IMR-90 (cell line): ENCODE measurements around the gene NDUFS7. TPM values are rescaled to one million over a fixed set of nuclear protein-coding genes. Genes with fewer than 3 reads are reported as not detected.

ENCODE experiments used
- ATAC-seq: fragments of 200-7000 bp; cut with Tn5 transposase; 2 replicates; pipeline ENCODE4 v1.9.1; 2020; ENCODE audit warnings: low read depth, mild to moderate bottlenecking, moderate library complexity
- BruUV-seq: library from RNA; stranded (reverse); fragments of 400-500 nt; replicated peaks from 2 replicates; lab custom pipeline; 2021; lab: Mats Ljungman, UMichigan
- CTCF ChIA-PET: fragments of 300-600 bp; formaldehyde crosslinking; extraction: SDS; loops from one replicate; lab custom pipeline; 2021; ENCODE audit warnings: antibody characterized with exemption; lab: Yijun Ruan, JAX
- POLR2A ChIA-PET: fragments of 300-600 bp; sonication (Branson Sonifier 250); formaldehyde crosslinking; loops from one replicate; lab custom pipeline; 2022; ENCODE audit warnings: antibody characterized with exemption; ENCODE audit not compliant: unreplicated experiment; lab: Charles Lee
- DNase-seq: peaks from one replicate; pipeline ENCODE4 v3.0.0; 2013
- H2AFZ ChIP-seq: replicated peaks from 2 replicates; pipeline ENCODE3; 2013; ENCODE audit warnings: low read length, mild to moderate bottlenecking; ENCODE audit not compliant: poor library complexity
- H2AK5ac ChIP-seq: 2 replicates; pipeline ENCODE4 v1.6.1; 2013; ENCODE audit warnings: low read depth, low read length, inconsistent platforms
- H2AK9ac ChIP-seq: replicated peaks from 2 replicates; pipeline ENCODE3; 2013; ENCODE audit warnings: mild to moderate bottlenecking, low read depth, low read length, moderate library complexity; ENCODE audit not compliant: poor library complexity
- H2BK120ac ChIP-seq: 2 replicates; pipeline ENCODE4 v1.6.1; 2013; ENCODE audit warnings: low read depth, low read length, inconsistent platforms
- H2BK15ac ChIP-seq: 3 replicates; pipeline ENCODE4 v1.6.1; 2013; ENCODE audit warnings: low read depth, low read length, inconsistent platforms
- H2BK20ac ChIP-seq: 2 replicates; pipeline ENCODE4 v1.6.1; 2013; ENCODE audit warnings: low read depth, mild to moderate bottlenecking, inconsistent platforms, low read length, moderate library complexity
- H2BK5ac ChIP-seq: 2 replicates; pipeline ENCODE4 v1.6.1; 2013; ENCODE audit warnings: mild to moderate bottlenecking, low read depth, low read length, inconsistent platforms; ENCODE audit not compliant: poor library complexity, severe bottlenecking
- H3K14ac ChIP-seq: replicated peaks from 2 replicates; pipeline ENCODE4 v1.6.1; 2013; ENCODE audit warnings: low read depth, low read length, inconsistent platforms
- H3K18ac ChIP-seq: 2 replicates; pipeline ENCODE4 v1.6.1; 2013; ENCODE audit warnings: low read depth, low read length, control low read depth
- H3K23ac ChIP-seq: 2 replicates; pipeline ENCODE4 v1.6.1; 2013; ENCODE audit warnings: low read depth, low read length, inconsistent platforms
- H3K27ac ChIP-seq: 2 replicates; pipeline ENCODE4 v1.5.1; 2013; ENCODE audit warnings: mild to moderate bottlenecking, control low read depth, low read length; ENCODE audit not compliant: insufficient read depth
- H3K27me3 ChIP-seq: 2 replicates; pipeline ENCODE4 v1.6.1; 2013; ENCODE audit warnings: low read length; ENCODE audit not compliant: control insufficient read depth, insufficient read depth
- H3K36me3 ChIP-seq: 2 replicates; pipeline ENCODE4 v1.6.1; 2013; ENCODE audit warnings: low read length, mixed read lengths; ENCODE audit not compliant: control insufficient read depth, insufficient read depth
- H3K4ac ChIP-seq: 2 replicates; pipeline ENCODE4 v1.6.1; 2013; ENCODE audit warnings: low read depth, low read length, inconsistent platforms
- H3K4me1 ChIP-seq: 2 replicates; pipeline ENCODE4 v1.6.1; 2013; ENCODE audit warnings: low read length, mixed read lengths; ENCODE audit not compliant: control insufficient read depth, insufficient read depth
- H3K4me2 ChIP-seq: 2 replicates; pipeline ENCODE4 v1.6.1; 2013; ENCODE audit warnings: low read depth, mild to moderate bottlenecking, control low read depth, low read length, moderate library complexity
- H3K4me3 ChIP-seq: 2 replicates; pipeline ENCODE4 v1.5.1; 2013; ENCODE audit warnings: low read depth, mild to moderate bottlenecking, control low read depth, low read length, moderate library complexity; ENCODE audit not compliant: insufficient read depth
- H3K56ac ChIP-seq: 2 replicates; pipeline ENCODE4 v1.6.1; 2013; ENCODE audit warnings: low read length, inconsistent platforms; ENCODE audit not compliant: insufficient read depth; ENCODE audit errors: extremely low read depth
- H3K79me1 ChIP-seq, 2 experiments: 2 replicates each; pipeline ENCODE4 v1.6.1; 2013; ENCODE audit warnings: low read length in 2 of 2, inconsistent platforms in 1 of 2, low read depth in 1 of 2
- H3K9ac ChIP-seq: 2 replicates; pipeline ENCODE4 v1.6.1; 2013; ENCODE audit warnings: low read depth, low read length, control low read depth
- H3K9me1 ChIP-seq: 2 replicates; pipeline ENCODE4 v1.6.1; 2013; ENCODE audit warnings: low read length, inconsistent platforms; ENCODE audit not compliant: insufficient read depth
- H3K9me3 ChIP-seq: 2 replicates; pipeline ENCODE4 v1.6.1; 2013; ENCODE audit warnings: low read length; ENCODE audit not compliant: control insufficient read depth, insufficient read depth
- H4K20me1 ChIP-seq: 2 replicates; pipeline ENCODE4 v1.6.1; 2013; ENCODE audit warnings: low read length, inconsistent platforms; ENCODE audit not compliant: insufficient read depth
- H4K5ac ChIP-seq: 2 replicates; pipeline ENCODE4 v1.6.1; 2013; ENCODE audit warnings: mild to moderate bottlenecking, low read depth, low read length, control low read depth
- H4K8ac ChIP-seq, 2 experiments: 2 replicates each; pipeline ENCODE4 v1.6.1; 2013; ENCODE audit warnings: low read depth in 2 of 2, low read length in 2 of 2, control low read depth in 1 of 2, inconsistent platforms in 1 of 2
- H4K91ac ChIP-seq: 2 replicates; pipeline ENCODE4 v1.6.1; 2013; ENCODE audit warnings: low read depth, low read length, inconsistent platforms; ENCODE audit not compliant: insufficient read depth
- BHLHE40 ChIP-seq: fragments of 150-350 bp; IDR thresholded peaks from 2 replicates; pipeline ENCODE4 v1.6.1; 2016; ENCODE audit warnings: mild to moderate bottlenecking, low read depth, low read length
- CEBPB ChIP-seq: IDR thresholded peaks from 2 replicates; pipeline ENCODE4 v1.6.1; 2012; ENCODE audit warnings: low read depth, low read length, improper control_type of control experiment
- CHD1 ChIP-seq: IDR thresholded peaks from 2 replicates; pipeline ENCODE4 v1.6.1; 2012; ENCODE audit warnings: low read depth, low read length, improper control_type of control experiment
- CTCF ChIP-seq: conservative IDR thresholded peaks from 2 replicates; pipeline ENCODE4 v1.5.1; 2012; ENCODE audit warnings: mild to moderate bottlenecking, low read depth, low read length, improper control_type of control experiment
- ELK1 ChIP-seq: fragments of 150-350 bp; IDR thresholded peaks from 2 replicates; pipeline ENCODE4 v1.6.1; 2016; ENCODE audit warnings: low read depth, mild to moderate bottlenecking, low read length, moderate library complexity, borderline replicate concordance
- MAFK ChIP-seq: IDR thresholded peaks from 2 replicates; pipeline ENCODE4 v1.6.1; 2012; ENCODE audit warnings: low read depth, low read length, improper control_type of control experiment
- MAZ ChIP-seq: IDR thresholded peaks from 2 replicates; pipeline ENCODE4 v1.6.1; 2012; ENCODE audit warnings: low read depth, mild to moderate bottlenecking, low read length, improper control_type of control experiment, moderate library complexity, borderline replicate concordance
- MXI1 ChIP-seq: IDR thresholded peaks from 2 replicates; pipeline ENCODE4 v1.6.1; 2012; ENCODE audit warnings: low read depth, mild to moderate bottlenecking, low read length, moderate library complexity, borderline replicate concordance
- NFE2L2 ChIP-seq: fragments of 150-350 bp; IDR thresholded peaks from 2 replicates; pipeline ENCODE4 v1.6.1; 2016; ENCODE audit warnings: low read depth, mild to moderate bottlenecking, low read length
- POLR2A ChIP-seq: IDR thresholded peaks from 2 replicates; pipeline ENCODE4 v1.6.1; 2012; ENCODE audit warnings: mild to moderate bottlenecking, low read depth, low read length
- RAD21 ChIP-seq: IDR thresholded peaks from 2 replicates; pipeline ENCODE4 v1.6.1; 2012; ENCODE audit warnings: low read length, improper control_type of control experiment
- RCOR1 ChIP-seq: IDR thresholded peaks from 2 replicates; pipeline ENCODE4 v1.6.1; 2012; ENCODE audit warnings: mild to moderate bottlenecking, low read length, improper control_type of control experiment; ENCODE audit not compliant: insufficient replicate concordance
- USF2 ChIP-seq: fragments of 150-350 bp; IDR thresholded peaks from 2 replicates; pipeline ENCODE4 v1.6.1; 2017; ENCODE audit warnings: mild to moderate bottlenecking, antibody characterized with exemption, low read length, low read depth
- WGBS, 2 experiments: methylation state at CpG; one replicate each; pipeline versions ENCODE4 v1.1.5 to v1.1.7; 2013; ENCODE audit warnings: missing lambda C conversion rate in 2 of 2; ENCODE audit not compliant: insufficient read length in 1 of 2; ENCODE audit errors: extremely low coverage in 2 of 2; 5-methylcytosine and 5-hydroxymethylcytosine counted together
- dilution Hi-C: fragments of 300-500 bp; cut with HindIII; formaldehyde crosslinking; loops from one replicate; pipeline ENCODE4 v1.14.3; 2018; ENCODE audit warnings: low sequenced_read_pairs; ENCODE audit not compliant: unreplicated experiment
- in situ Hi-C: fragments of 300-500 bp; cut with MboI; formaldehyde crosslinking; loops from 3 replicates; pipeline ENCODE4 v1.14.3; 2019; ENCODE audit warnings: low sequenced_read_pairs, inconsistent platforms, mixed read lengths
- intact Hi-C: fragments of 100-400 bp; cut with micrococcal nuclease; formaldehyde crosslinking; loops from 2 replicates; pipeline ENCODE4 v1.10.0; 2022
- polyA plus RNA-seq, 3 experiments: library from polyadenylated mRNA; depleted of rRNA; stranded (reverse); fragments of >200 nt; gene quantifications; 2 replicates each; pipeline ENCODE4 v1.2.3, GENCODE V29; 2012; ENCODE audit warnings: low replicate concordance in 1 of 3
- total RNA-seq: library from RNA; depleted of rRNA; stranded (reverse); fragments of >200 nt; gene quantifications from 2 replicates; pipeline ENCODE4 v1.2.3, GENCODE V29; 2012

The NDUFS7 gene
- total and polyA plus RNA-seq, 2 of the 4 experiments (the other 2 are of a cell fraction) = 60.8 to 136 TPM

- H3K27ac ChIP-seq = no peak overlapping the region
- no peak overlapping the region for H2BK20ac ChIP-seq
- no peak overlapping the region for H2BK15ac ChIP-seq
- H3K9me3 ChIP-seq = no peaks in the 10 kb centered on the region
- CTCF ChIA-PET = no interaction called here
- peaks cover 19% of the 10 kb centered on the region for H3K4me1 ChIP-seq
- H2BK120ac ChIP-seq = no peak overlapping the region
- 90% methylated on average over 6 of the region's 30 CpGs; no CpG with 5 or more reads in 1 of the 2 experiments for WGBS, 2 experiments
- no peak overlapping the region for H2BK5ac ChIP-seq
- no peak overlapping the region for H2AK5ac ChIP-seq
- H4K5ac ChIP-seq = no peak overlapping the region
- in situ Hi-C loops = no loop called here
- TF ChIP-seq BHLHE40 (no peak), CEBPB (no peak), MXI1 (no peak), POLR2A (no peak), MAFK (no peak), RAD21 (no peak), CHD1 (no peak), CTCF (no peak), ELK1 (no peak), USF2 (no peak), RCOR1 (no peak), MAZ (no peak), NFE2L2 (no peak)
- dilution Hi-C loops = no loop called here
- H3K4me3 ChIP-seq = no peak overlapping the region
- POLR2A ChIA-PET = no interaction called here
- H2AK9ac ChIP-seq = no peak overlapping the region
- no peak overlapping the region for H3K4ac ChIP-seq
- H3K4me2 ChIP-seq = no peak overlapping the region
- no peak overlapping the region for H3K14ac ChIP-seq
- intact Hi-C loops = no loop called here
- H3K56ac ChIP-seq = no peak overlapping the region
- no TSS peak for BruUV-seq
- peaks cover 50% of the 10 kb centered on the region for H3K36me3 ChIP-seq
- no peak overlapping the region for H4K8ac ChIP-seq
- H3K18ac ChIP-seq = no peak overlapping the region
- no peak overlapping the region for H3K23ac ChIP-seq
- H3K79me1 ChIP-seq = peaks cover 3 to 68% of the 10 kb centered on the region in 2 experiments; a peak in 3 of 4 replicates
- peaks cover 90% of the 10 kb centered on the region for H4K20me1 ChIP-seq
- H3K27me3 ChIP-seq = no peaks in the 10 kb centered on the region
- H3K9ac ChIP-seq = no peak overlapping the region
- DNase-seq = no peak
- peaks cover 17% of the 10 kb centered on the region for H3K9me1 ChIP-seq
- H4K91ac ChIP-seq = no peak overlapping the region
- H2AFZ ChIP-seq = no peak overlapping the region
- no peak for ATAC-seq
Measured at GRCh38 chr19:1417681-1418495, 34.2 kb downstream of the NDUFS7 start.
